Loucy (cell line): ENCODE results near the gene LCK.
"Not testable (repeated sequence)": the region's sequence is repeated elsewhere in the genome, so short reads cannot be mapped to it uniquely, and the experiment has no call there.

Experiments
- H2AFZ ChIP-seq: fragments of 200-600 bp; sonication (generic); 2 replicates; pipeline ENCODE4 v1.6.0; 2016; ENCODE audit warnings: antibody characterized with exemption, mild to moderate bottlenecking, low read length, moderate library complexity
- H3F3A ChIP-seq: fragments of 200-600 bp; 2 replicates; pipeline ENCODE4 v1.6.0; 2016; ENCODE audit warnings: antibody characterized with exemption, low read depth, mild to moderate bottlenecking
- H3K27me3 ChIP-seq: fragments of 200-600 bp; sonication (generic); 2 replicates; pipeline ENCODE4 v1.6.1; 2014; ENCODE audit warnings: low read length, mild to moderate bottlenecking; ENCODE audit not compliant: insufficient read depth, poor library complexity, severe bottlenecking
- H3K36me3 ChIP-seq: fragments of 200-600 bp; sonication (generic); 2 replicates; pipeline ENCODE4 v1.6.1; 2016; ENCODE audit warnings: low read length; ENCODE audit not compliant: insufficient read depth
- H3K4me1 ChIP-seq: fragments of 200-600 bp; sonication (generic); 2 replicates; pipeline ENCODE4 v1.5.1; 2014; ENCODE audit warnings: low read length, mild to moderate bottlenecking; ENCODE audit not compliant: insufficient read depth, poor library complexity, severe bottlenecking
- H3K4me2 ChIP-seq: fragments of 200-600 bp; sonication (generic); 2 replicates; pipeline ENCODE4 v1.6.0; 2014; ENCODE audit warnings: antibody characterized with exemption, low read length, low read depth, mild to moderate bottlenecking; ENCODE audit not compliant: poor library complexity, severe bottlenecking
- H3K4me3 ChIP-seq: fragments of 200-600 bp; sonication (generic); 2 replicates; pipeline ENCODE4 v1.5.1; 2014; ENCODE audit warnings: low read length, mild to moderate bottlenecking, mixed read lengths; ENCODE audit not compliant: poor library complexity, severe bottlenecking
- H3K79me2 ChIP-seq: fragments of 200-600 bp; sonication (generic); 2 replicates; pipeline ENCODE4 v1.6.1; 2014; ENCODE audit warnings: low read length; ENCODE audit not compliant: insufficient read depth
- H3K9ac ChIP-seq: fragments of 200-600 bp; sonication (generic); 2 replicates; pipeline ENCODE4 v1.6.0; 2014; ENCODE audit warnings: mild to moderate bottlenecking, low read depth, low read length, moderate library complexity; ENCODE audit not compliant: poor library complexity, severe bottlenecking
- H3K9me2 ChIP-seq: fragments of 200-600 bp; sonication (generic); replicated peaks from 2 replicates; pipeline ENCODE4 v1.6.1; 2016; ENCODE audit warnings: low read depth, low read length, mixed read lengths
- H3K9me3 ChIP-seq: fragments of 200-600 bp; sonication (generic); 2 replicates; pipeline ENCODE4 v1.6.1; 2014; ENCODE audit warnings: mild to moderate bottlenecking, antibody characterized with exemption, low read length, low read depth; ENCODE audit not compliant: insufficient read depth
- H4K20me1 ChIP-seq: fragments of 200-600 bp; sonication (generic); 2 replicates; pipeline ENCODE4 v1.6.0; 2014; ENCODE audit warnings: antibody characterized with exemption, low read length, mild to moderate bottlenecking; ENCODE audit not compliant: insufficient read depth, poor library complexity, severe bottlenecking
- EZH2phosphoT487 ChIP-seq: fragments of 200-600 bp; IDR thresholded peaks from 2 replicates; pipeline ENCODE4 v1.6.1; 2018; ENCODE audit warnings: antibody characterized with exemption, mild to moderate bottlenecking, moderate library complexity, borderline replicate concordance
- TF ChIP-seq, protein P1 (sequence below): fragments of 200-600 bp; sonication (generic); conservative IDR thresholded peaks from 2 replicates; pipeline ENCODE4 v1.5.1; 2014; ENCODE audit warnings: mild to moderate bottlenecking, antibody characterized with exemption, low read length

LCK gene

GRCh38 chr1:32256473-32257226 is 5.6 kb downstream of the LCK start:
- H3K9ac ChIP-seq: no peak overlapping the region

DNA sequence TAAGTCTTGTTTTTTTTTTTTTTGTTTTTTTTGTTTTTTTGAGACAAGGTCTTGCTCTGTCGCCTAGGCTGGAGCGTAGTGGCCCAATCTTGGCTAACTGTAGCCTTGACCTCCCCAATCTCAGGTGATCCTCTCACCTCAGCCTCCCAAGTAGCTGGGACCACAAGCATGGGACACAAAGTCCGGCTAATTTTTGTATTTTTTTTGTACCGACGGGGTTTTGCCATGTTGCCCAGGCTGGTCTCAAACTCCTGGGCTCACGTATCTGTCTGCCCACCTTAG is 6.1 kb downstream of the LCK start:
- H3K9me2 ChIP-seq: no peaks in the 10 kb centered on the region
- H4K20me1 ChIP-seq: peaks cover 20% of the 10 kb centered on the region
- H2AFZ ChIP-seq: no peak overlapping the region
- H3K4me2 ChIP-seq: peak overlapping the region; percentile 54
- no peak for TF ChIP-seq EZH2phosphoT487
- TF ChIP-seq, protein P1, sequence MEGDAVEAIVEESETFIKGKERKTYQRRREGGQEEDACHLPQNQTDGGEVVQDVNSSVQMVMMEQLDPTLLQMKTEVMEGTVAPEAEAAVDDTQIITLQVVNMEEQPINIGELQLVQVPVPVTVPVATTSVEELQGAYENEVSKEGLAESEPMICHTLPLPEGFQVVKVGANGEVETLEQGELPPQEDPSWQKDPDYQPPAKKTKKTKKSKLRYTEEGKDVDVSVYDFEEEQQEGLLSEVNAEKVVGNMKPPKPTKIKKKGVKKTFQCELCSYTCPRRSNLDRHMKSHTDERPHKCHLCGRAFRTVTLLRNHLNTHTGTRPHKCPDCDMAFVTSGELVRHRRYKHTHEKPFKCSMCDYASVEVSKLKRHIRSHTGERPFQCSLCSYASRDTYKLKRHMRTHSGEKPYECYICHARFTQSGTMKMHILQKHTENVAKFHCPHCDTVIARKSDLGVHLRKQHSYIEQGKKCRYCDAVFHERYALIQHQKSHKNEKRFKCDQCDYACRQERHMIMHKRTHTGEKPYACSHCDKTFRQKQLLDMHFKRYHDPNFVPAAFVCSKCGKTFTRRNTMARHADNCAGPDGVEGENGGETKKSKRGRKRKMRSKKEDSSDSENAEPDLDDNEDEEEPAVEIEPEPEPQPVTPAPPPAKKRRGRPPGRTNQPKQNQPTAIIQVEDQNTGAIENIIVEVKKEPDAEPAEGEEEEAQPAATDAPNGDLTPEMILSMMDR: no peak
- H3K27me3 ChIP-seq: no peaks in the 10 kb centered on the region
- no peaks in the 10 kb centered on the region for H3K36me3 ChIP-seq
- no peak overlapping the region for H3K9ac ChIP-seq
- peaks cover 34% of the 10 kb centered on the region for H3K4me1 ChIP-seq
- peaks cover 90% of the 10 kb centered on the region for H3K79me2 ChIP-seq
- peak overlapping the region; percentile 45 for H3K4me3 ChIP-seq
- H3K9me3 ChIP-seq: no peaks in the 10 kb centered on the region
- H3F3A ChIP-seq: no peaks in the 10 kb centered on the region

More at GRCh38 chr1:32256473-32257226, 5.6 kb downstream of the LCK start:
- Histone ChIP-seq H4K20me1 (peaks cover 20% of the 10 kb centered on the region), H3K79me2 (peaks cover 91% of the 10 kb centered on the region), H3K4me2 (peak overlapping the region; percentile 54), H3K36me3 (no peaks in the 10 kb centered on the region), H3K9me3 (no peaks in the 10 kb centered on the region), H2AFZ (no peak overlapping the region), H3K4me3 (peak overlapping the region; percentile 45), H3K27me3 (no peaks in the 10 kb centered on the region), H3F3A (no peaks in the 10 kb centered on the region), H3K9me2 (no peaks in the 10 kb centered on the region), H3K4me1 (peaks cover 39% of the 10 kb centered on the region)
- TF ChIP-seq, protein P1: no peak
- no peak for TF ChIP-seq EZH2phosphoT487

DNA sequence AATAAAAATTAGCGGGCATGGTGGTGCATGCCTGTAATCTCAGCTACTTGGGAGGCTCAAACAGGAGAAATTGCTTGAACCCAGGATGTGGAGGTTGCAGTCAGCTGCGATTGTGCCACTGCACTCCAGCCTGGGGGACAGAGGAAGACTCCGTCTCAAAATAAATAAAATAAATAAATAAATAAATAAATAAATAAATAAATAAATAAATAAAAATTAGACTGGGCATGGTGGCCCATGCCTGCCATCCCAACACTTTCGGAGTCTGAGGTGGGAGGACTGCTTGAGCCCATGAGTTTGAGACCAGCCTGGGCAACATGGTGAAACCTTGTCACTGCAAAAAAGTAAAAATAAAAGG is 12.2 kb downstream of the LCK start:
- H3F3A ChIP-seq: peaks cover 11% of the 10 kb centered on the region; the same call in 1 of the 2 replicates
- H3K79me2 ChIP-seq: peaks cover 65% of the 10 kb centered on the region
- H3K9ac ChIP-seq, H3K9me3 ChIP-seq, H3K4me3 ChIP-seq, H2AFZ ChIP-seq, H3K9me2 ChIP-seq, H3K4me2 ChIP-seq, H3K36me3 ChIP-seq, H4K20me1 ChIP-seq, H3K27me3 ChIP-seq: not testable (repeated sequence)
- peaks cover 39% of the 10 kb centered on the region for H3K4me1 ChIP-seq

DNA sequence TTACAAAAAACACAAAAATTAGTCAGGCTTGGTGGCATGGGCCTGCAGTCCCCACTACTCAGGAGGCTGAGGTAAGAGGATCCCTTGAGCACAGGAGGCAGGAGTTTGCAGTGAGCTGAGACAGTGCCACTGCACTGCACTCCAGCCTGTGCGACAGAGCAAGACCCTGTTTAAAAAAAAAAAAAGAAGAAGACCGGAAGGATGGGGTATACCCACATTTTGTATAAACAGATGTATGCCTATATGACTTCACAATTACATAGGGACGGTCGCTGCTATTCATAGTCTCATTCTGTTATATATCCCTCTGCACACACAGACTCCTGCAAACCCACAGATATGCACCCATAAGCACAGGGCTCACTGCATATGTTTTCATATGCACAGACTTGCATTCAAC is 12.7 kb downstream of the LCK start:
- no peaks in the 10 kb centered on the region for H3K9me3 ChIP-seq
- H3K4me2 ChIP-seq: peak overlapping the region; percentile 20

More for the DNA sequence above, 12.7 kb downstream of the LCK start:
- Histone ChIP-seq H4K20me1 (peaks cover 9% of the 10 kb centered on the region), H3F3A (peaks cover 11% of the 10 kb centered on the region; the same call in 1 of the 2 replicates), H3K36me3 (no peaks in the 10 kb centered on the region), H3K4me3 (no peak overlapping the region), H3K4me1 (peaks cover 39% of the 10 kb centered on the region), H3K79me2 (peaks cover 60% of the 10 kb centered on the region), H2AFZ (no peak overlapping the region), H3K27me3 (no peaks in the 10 kb centered on the region), H3K9me2 (no peaks in the 10 kb centered on the region), H3K9ac (peak overlapping the region; percentile 20)
- TF ChIP-seq EZH2phosphoT487: no peak
- TF ChIP-seq, protein P1: no peak
